ENCODE data around the gene PPP6R2.

DNA sequence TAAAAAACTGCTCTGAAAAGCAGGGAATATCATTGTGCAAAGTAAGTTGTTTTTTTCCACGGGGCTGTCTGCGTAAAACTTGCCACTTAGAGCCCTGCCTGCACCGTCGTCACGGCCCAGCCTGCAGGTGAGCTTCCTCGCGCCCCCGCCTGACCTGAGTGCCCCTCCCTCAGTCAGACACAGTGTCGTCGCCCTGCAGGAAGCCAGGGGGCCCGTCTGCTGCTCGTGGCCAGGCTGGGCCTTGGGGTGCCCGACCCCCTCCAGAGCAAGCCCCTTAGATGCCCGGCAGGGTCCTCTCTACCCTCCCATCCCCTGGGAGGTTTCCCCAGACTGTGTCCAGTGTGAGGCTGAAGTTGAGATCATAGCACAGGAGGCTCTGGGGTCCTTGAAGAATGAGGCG is 100.1 kb downstream of the PPP6R2 start:
- TF ChIP-seq POLR2A (IDR thresholded peaks at IDR 0.05): no peak
- TF ChIP-seq, protein P1, sequence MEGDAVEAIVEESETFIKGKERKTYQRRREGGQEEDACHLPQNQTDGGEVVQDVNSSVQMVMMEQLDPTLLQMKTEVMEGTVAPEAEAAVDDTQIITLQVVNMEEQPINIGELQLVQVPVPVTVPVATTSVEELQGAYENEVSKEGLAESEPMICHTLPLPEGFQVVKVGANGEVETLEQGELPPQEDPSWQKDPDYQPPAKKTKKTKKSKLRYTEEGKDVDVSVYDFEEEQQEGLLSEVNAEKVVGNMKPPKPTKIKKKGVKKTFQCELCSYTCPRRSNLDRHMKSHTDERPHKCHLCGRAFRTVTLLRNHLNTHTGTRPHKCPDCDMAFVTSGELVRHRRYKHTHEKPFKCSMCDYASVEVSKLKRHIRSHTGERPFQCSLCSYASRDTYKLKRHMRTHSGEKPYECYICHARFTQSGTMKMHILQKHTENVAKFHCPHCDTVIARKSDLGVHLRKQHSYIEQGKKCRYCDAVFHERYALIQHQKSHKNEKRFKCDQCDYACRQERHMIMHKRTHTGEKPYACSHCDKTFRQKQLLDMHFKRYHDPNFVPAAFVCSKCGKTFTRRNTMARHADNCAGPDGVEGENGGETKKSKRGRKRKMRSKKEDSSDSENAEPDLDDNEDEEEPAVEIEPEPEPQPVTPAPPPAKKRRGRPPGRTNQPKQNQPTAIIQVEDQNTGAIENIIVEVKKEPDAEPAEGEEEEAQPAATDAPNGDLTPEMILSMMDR (IDR thresholded peaks at IDR 0.05): no peak
